ENCODE results near the gene STK35. TPM values are rescaled to one million over a fixed set of nuclear protein-coding genes. Genes with fewer than 3 reads are reported as not detected.
"Not testable (repeated sequence)": the region's sequence is repeated elsewhere in the genome, so short reads cannot be mapped to it uniquely, and the experiment has no call there.

STK35 gene
- polyA plus RNA-seq, 3 donors, result 15.3 to 17.3 (median 16.2) TPM

GRCh38 chr20:2156224-2156623 is 54.6 kb downstream of the STK35 start:
- DNase-seq (ENCODE audit: low read depth in 3 of 3, low spot score in 2 of 3), result no peak

DNA sequence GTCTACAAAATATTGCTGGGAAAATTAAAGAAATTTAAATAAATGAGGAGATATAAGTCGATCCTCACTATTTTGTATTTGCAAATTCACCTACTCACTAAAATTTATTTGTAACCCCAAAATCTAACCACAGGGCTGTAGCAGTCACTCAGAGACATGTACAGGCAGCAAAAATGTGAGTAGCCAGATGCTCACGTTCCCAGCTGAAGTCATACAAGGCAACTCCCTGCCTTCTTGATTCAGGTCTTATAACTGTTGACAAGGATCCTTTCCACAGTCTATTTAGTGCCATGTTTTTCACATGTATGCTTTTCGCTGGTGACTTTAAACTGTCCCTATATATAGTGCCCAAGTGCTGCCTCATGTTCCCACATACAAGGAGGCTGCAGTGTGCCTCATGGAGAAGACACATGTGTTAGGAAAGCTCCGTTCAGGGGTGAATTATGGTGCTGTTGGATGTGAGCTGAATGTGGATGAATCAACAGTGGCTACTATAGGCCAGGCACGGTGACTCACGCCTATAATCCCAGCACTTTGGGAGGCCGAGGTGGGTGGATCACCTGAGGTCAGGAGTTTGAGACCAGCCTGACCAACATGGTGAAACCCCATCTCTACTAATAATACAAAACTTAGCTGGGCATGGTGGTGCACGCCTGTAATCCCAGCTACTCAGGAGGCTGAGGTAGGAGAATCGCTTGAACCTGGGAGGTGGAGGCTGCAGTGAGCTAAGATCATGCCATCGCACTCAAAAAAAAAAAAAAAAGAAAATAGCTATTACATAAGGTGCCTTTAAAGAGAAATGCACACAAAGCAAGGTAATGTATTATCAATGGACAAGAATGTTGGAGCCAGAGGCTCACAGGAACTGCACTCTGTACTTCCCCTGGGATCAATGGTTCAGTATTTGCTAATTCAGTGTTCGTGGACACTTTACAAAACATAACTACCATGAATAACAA is 55.3 kb downstream of the STK35 start:
- no peak for DNase-seq (ENCODE audit: low read depth in 3 of 3, low spot score in 2 of 3)

DNA sequence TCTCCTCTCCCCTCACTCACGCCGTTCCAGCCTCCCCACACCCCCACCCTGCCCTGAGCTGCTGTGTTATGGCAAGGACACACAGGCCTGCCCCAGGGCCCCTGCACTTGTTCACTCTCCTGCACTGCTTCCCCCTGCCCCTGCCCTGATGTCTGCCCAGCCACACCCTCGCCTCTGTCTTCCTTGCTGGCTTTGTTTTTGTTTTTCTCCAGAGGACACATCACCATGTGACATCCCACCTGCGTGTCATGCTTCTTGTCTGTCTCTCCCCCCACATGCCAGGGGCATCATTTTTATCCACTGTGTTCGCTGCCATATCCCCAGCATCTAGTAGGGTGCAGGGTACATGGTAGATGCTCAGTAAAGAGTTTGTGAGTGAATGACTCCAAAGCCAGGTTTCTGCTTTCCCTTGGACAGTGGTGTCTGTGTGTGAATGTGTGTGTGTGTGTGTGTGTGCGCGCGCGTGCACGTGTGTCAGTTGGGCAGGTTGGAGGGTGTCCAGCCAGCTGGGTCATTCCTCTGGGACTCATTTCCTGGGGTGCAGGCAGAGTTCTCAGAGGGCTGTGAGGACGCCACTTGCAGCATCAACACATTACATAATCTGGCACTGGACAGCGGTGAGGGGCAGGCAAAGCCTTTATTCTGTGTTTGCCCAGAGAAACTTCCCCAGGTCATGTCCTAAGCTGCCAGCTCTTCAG is 60.6 kb downstream of the STK35 start:
- DNase-seq (ENCODE audit: low read depth in 3 of 3, low spot score in 2 of 3), result no peak

- no peak for DNase-seq (ENCODE audit: low read depth in 3 of 3, low spot score in 2 of 3)
Measured at GRCh38 chr20:2162823-2163166, 61.2 kb downstream of the STK35 start.

DNA sequence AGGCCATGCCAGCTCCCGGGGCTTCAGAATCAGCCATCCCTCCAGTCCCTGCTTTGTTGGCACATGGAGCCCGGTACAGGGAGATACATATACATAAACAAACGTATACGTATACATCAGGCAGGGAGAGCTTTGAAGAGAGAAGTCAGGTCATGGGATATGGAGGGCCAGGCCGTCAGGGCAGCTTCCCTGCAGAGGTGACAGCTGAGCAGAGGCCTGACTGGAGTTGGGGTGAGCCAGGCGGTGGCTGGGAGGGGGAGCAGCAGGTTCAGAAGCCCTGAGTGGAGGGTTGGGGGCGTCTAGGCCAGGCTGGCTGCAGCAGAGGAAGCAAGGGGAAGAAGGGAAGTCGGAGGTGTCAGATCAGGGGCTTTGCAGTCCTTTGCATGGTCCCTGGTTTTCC is 61.7 kb downstream of the STK35 start:
- DNase-seq (ENCODE audit: low read depth in 3 of 3, low spot score in 2 of 3), result no peak

DNA sequence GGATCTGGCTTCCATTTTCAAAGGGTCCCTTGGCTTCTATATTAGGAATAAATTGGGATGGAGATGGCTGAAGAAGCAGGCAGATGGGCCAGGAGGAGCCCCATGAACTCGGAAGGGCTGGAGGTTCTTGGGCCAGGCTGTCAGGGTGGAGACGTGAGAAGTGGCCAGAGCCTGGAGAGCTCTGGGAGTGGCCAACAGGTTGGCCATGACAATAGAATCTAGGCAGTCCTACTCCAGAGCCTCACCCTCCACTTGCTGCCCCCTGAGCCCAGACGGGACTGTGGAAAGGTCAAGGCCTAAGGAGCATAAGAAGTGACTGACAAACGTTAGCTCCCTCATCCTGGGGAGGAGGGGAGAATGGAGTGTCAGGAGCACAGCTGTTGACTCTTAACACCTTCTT is 62.1 kb downstream of the STK35 start:
- no peak for DNase-seq (ENCODE audit: low read depth in 3 of 3, low spot score in 2 of 3)

DNA sequence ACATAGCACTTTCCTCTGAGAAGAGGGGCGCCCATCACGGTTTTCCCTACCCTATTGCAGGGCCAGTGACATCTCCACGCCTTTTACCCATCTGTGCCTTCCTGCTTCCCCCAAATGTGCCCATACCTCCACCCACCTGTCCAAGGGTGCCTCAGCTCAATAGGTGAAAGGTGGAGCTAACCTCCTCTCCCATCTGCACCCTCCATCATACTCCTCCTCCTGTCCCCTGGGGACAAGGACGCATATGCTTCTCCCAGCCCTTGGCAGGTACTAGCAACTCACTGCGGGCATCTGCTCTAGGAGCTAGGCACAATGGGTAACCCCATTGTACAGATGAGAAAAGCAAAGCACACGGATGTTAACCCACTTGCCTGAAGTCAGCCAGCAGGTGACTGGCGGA is 62.8 kb downstream of the STK35 start:
- no peak for DNase-seq (ENCODE audit: low read depth in 3 of 3, low spot score in 2 of 3)

GRCh38 chr20:2164966-2165365 is 63.3 kb downstream of the STK35 start:
- DNase-seq (ENCODE audit: low read depth in 3 of 3, low spot score in 2 of 3), result no peak

DNA sequence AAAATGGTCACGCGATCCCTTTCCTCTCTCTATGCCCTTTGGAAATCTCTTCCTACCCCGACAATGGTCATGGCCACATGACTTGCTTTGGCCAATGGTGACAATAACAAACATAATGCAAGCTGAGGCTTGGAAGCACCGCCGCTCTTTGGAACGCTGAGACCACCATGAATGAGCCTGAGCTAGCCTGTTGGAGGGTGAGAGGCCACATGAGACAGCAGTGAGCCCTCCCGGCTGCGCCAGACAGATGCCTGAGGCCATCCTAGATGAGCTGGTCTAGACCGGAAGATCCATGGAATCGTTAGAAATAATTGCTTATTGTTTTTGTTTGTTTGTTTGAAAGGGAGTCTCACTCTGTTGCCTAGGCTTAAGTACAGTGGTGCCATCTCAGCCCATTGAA is 64.2 kb downstream of the STK35 start:
- no peak for DNase-seq (ENCODE audit: low read depth in 3 of 3, low spot score in 2 of 3)

- DNase-seq (ENCODE audit: low read depth in 3 of 3, low spot score in 2 of 3), result no peak
Measured at GRCh38 chr20:2167112-2167511, 65.5 kb downstream of the STK35 start.

DNA sequence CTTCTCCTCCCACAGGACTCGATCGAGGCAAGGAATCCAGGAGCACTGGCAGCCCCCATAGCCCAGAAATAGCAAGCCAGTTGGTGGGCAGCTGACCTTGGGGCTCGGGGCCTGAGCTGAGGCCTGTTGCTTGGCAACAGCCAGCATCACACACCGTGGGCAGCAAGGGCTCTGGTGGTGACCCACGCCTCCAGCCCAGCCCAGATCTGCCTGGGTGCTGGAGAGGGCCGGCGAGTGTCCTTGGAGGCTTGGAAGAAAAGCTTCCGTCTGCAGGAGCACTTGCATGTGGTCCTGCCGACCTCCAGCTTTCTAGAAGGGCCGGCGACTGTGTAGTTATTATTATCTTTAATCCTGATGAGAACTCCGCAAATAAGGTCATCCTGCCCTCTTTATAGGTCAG is 67.3 kb downstream of the STK35 start:
- no peak for DNase-seq (ENCODE audit: low read depth in 3 of 3, low spot score in 2 of 3)

DNA sequence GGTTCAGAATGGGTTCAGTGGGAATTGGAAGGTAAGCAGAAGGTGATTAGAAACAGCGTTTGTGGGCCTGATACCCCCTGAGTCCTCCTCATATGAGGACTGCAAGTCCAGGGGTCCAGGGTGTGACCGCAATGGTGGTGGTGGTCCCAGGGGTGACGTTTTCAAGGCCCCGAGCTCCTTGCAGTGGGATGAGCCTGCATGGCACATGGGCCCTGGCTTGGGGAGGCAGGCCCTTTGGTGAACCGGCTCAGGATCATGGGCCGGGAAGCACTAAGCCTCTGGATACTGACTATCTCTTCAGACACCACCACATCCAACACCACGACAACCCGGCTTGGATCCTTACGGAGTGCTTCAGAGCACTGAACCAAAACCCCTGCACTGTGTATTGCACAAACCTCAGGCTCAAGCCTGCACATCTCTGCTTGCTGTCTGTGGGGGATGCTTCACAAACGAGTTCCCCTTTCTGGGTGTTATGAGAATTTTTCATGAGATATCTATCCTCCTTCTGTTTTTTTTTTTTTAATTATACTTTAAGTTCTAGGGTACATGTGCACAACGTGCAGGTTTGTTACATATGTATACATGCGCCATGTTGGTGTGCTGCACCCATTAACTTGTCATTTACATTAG is 67.9 kb downstream of the STK35 start:
- DNase-seq (ENCODE audit: low read depth in 3 of 3, low spot score in 2 of 3), result no peak

DNA sequence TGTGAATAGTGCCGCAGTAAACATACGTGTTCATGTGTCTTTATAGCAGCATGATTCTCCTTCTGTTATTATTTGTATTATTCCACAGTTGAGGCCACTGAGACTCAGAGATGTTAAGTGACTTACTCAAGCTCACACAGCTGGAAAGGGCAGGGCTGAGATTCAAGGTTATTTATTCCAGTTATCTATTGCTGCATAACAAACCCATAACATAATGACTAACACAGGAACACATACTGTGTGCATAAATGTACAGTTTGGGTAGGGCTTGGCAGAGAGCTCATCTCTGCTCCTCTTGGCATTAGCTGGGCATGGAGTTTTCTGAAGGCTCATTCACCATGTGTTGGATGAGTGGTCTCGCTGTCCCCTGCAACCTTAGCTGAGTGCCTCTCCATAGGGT is 68.8 kb downstream of the STK35 start:
- DNase-seq (ENCODE audit: low read depth in 3 of 3, low spot score in 2 of 3), result no peak

DNA sequence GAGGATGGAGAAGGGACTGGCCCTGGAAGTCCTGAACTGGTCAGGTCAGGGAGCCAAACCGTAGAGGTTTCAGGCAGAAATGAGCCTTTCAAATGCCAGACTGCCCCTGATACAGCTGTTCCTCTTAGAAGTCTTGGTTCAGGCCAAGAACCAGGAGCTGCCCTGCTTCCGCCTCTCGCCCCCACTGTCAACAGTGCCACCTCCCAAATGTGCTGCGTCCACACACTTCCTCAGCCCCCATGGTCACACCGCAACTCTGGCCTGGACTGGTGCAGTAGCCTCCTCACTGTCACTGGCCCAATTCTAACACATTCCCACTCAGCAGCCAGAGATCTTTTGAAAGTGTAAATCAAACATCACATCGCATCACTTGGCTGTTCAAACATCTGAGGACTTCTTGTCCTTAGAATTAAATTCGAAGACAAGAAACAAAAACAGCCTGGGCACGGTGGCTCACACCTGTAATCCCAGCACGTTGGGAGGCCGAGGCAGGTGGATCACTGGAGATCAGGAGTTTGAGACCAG is 69.7 kb downstream of the STK35 start:
- DNase-seq (ENCODE audit: low read depth in 3 of 3, low spot score in 2 of 3), result no peak

DNA sequence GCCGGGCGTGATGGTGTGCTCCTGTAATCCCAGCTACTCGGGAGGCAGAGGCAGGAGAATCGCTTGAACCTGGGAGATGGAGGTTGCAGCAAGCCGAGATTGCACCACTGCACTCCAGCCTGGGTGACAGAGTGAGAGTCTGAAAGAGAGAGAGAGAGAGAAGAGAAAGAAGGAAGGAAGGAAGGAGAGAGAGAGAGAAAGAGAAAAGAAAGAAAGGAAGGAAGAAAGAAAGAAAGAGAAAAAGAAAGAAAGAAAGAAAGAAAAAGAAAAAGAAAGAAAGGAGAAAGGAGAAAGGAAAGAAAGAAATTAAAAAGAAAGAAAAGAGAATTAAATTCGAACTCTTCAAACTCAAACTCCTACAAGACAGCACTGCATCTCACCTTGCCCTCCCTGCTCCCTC is 70.2 kb downstream of the STK35 start:
- not testable (repeated sequence) for DNase-seq (ENCODE audit: low read depth in 3 of 3, low spot score in 2 of 3)

- peak in 2 of 3 donors; percentile 31 to 57 for DNase-seq (ENCODE audit: low read depth in 3 of 3, low spot score in 2 of 3)
Measured at GRCh38 chr20:2172305-2173175, 70.9 kb downstream of the STK35 start.

DNA sequence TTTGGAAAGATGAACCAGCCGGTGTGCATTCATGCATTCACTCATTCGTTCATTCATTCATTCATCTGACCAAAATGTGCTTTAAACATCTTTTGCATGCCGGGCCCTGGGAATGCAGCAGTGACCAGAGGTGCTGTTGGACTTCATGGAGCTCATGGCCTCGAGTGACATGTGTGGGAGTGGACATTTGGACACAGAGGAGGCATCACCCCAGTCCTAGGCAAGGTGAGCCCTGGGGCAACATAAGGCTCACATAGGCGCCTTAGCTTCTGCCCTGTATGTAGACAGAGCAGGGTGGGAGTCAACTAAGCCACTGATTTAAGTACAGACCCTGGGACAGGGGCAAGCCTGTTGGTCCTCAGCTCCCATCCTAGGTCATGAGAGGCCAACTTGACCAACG is 71.6 kb downstream of the STK35 start:
- no peak for DNase-seq (ENCODE audit: low read depth in 3 of 3, low spot score in 2 of 3)

DNA sequence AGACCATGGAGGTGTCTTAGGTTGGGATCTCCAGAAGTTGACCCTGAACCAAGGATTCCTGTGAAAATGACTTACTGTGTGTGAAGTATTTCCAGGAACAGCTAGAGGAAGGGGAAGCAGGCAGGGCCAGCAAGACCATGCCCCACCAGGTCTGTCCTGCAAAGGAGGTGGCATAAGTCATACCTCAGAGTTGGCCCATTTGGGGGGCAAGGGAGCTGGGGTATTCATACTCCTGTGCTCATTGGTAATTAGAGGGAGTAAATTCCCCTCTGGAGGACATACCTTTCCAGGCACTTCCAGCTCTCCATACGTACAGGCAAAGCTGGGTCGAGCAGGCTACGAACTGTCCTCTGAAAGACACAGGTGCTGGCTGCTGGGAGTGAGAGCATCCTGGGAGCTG is 72.4 kb downstream of the STK35 start:
- DNase-seq (ENCODE audit: low read depth in 3 of 3, low spot score in 2 of 3), result no peak

- DNase-seq (ENCODE audit: low read depth in 3 of 3, low spot score in 2 of 3), result no peak
Measured at GRCh38 chr20:2176946-2177345, 75.3 kb downstream of the STK35 start.
